SK-N-SH (cell line): ENCODE results near the gene ERICH3. TPM values are rescaled to one million over a fixed set of nuclear protein-coding genes. Genes with fewer than 3 reads are reported as not detected.

Source experiments
- CTCF ChIA-PET: fragments of 300-600, 350-600 bp; formaldehyde crosslinking; extraction: SDS; loops from one replicate; lab custom pipeline; 2021; lab: Yijun Ruan, JAX
- POLR2A ChIA-PET: fragments of 350-600 bp; sonication (Branson Sonifier 250); formaldehyde crosslinking; extraction: SDS; loops from one replicate; lab custom pipeline; 2020; ENCODE audit warnings: antibody characterized with exemption, inconsistent platforms; lab: Yijun Ruan, JAX
- DNase-seq: peaks from one replicate; pipeline ENCODE4 v3.0.0; 2012
- H2AFZ ChIP-seq: fragments of 200-600 bp; sonication (generic); 2 replicates; pipeline ENCODE4 v1.8.1; 2016; ENCODE audit warnings: antibody characterized with exemption, mild to moderate bottlenecking, low read depth
- H3F3A ChIP-seq: fragments of 200-600 bp; sonication (generic); replicated peaks from 2 replicates; pipeline ENCODE3; 2016; ENCODE audit warnings: antibody characterized with exemption, mild to moderate bottlenecking; ENCODE audit not compliant: insufficient read depth
- H3K27ac ChIP-seq, 2 experiments: fragments of 200-500 bp in 1 of 2; fragments of 200-600 bp in 1 of 2; sonication (Bioruptor generic) in 1 of 2; sonication (generic), shearing (Covaris generic) in 1 of 2; 2 replicates each; pipeline versions ENCODE4 v1.5.1 to v1.6.1; 2014 to 2016; ENCODE audit warnings: low read depth in 2 of 2, inconsistent platforms in 1 of 2, low read length in 1 of 2, mild to moderate bottlenecking in 1 of 2, mixed read lengths in 1 of 2
- H3K27me3 ChIP-seq: fragments of 200-600 bp; sonication (generic), shearing (Covaris generic); 2 replicates; pipeline ENCODE4 v1.6.1; 2016; ENCODE audit warnings: mixed run types; ENCODE audit not compliant: insufficient read depth
- H3K36me3 ChIP-seq, 2 experiments: fragments of 200-500 bp in 1 of 2; fragments of 200-600 bp in 1 of 2; sonication (Bioruptor generic) in 1 of 2; sonication (generic) in 1 of 2; replicated peaks in 1 of 2; 2 replicates each; pipeline versions ENCODE3 to v1.5.1; 2014 to 2016; ENCODE audit warnings: low read length in 1 of 2, mild to moderate bottlenecking in 1 of 2; ENCODE audit not compliant: insufficient read depth in 2 of 2, control insufficient read depth in 1 of 2
- H3K4me1 ChIP-seq, 2 experiments: fragments of 200-500 bp in 1 of 2; fragments of 200-600 bp in 1 of 2; sonication (Bioruptor generic) in 1 of 2; sonication (generic), shearing (Covaris generic) in 1 of 2; 2 replicates each; pipeline versions ENCODE4 v1.5.1 to v1.6.1; 2014 to 2016; ENCODE audit warnings: low read depth in 1 of 2, low read length in 1 of 2, mixed run types in 1 of 2; ENCODE audit not compliant: insufficient read depth in 2 of 2, control insufficient read depth in 1 of 2
- H3K4me2 ChIP-seq: fragments of 200-600 bp; sonication (generic), shearing (Covaris generic); 2 replicates; pipeline ENCODE4 v1.6.1; 2017; ENCODE audit warnings: mixed run types
- H3K4me3 ChIP-seq, 2 experiments: fragments of 200-500 bp in 1 of 2; fragments of 200-600 bp in 1 of 2; sonication (Bioruptor generic) in 1 of 2; sonication (generic), shearing (Covaris generic) in 1 of 2; 2 replicates each; pipeline versions ENCODE4 v1.5.1 to v1.8.1; 2014 to 2016; ENCODE audit warnings: low read depth in 2 of 2, inconsistent platforms in 1 of 2, low read length in 1 of 2, mild to moderate bottlenecking in 1 of 2, mixed read lengths in 1 of 2, moderate library complexity in 1 of 2
- H3K79me2 ChIP-seq: fragments of 200-600 bp; sonication (generic); 2 replicates; pipeline ENCODE4 v1.8.1; 2017; ENCODE audit warnings: mild to moderate bottlenecking; ENCODE audit not compliant: insufficient read depth
- H3K9ac ChIP-seq: fragments of 200-600 bp; sonication (generic); 2 replicates; pipeline ENCODE4 v1.6.1; 2017; ENCODE audit warnings: mixed run types
- H3K9me2 ChIP-seq: fragments of 200-600 bp; sonication (generic); 2 replicates; pipeline ENCODE4 v1.6.1; 2017; ENCODE audit warnings: mixed run types
- H3K9me3 ChIP-seq: fragments of 200-600 bp; sonication (generic); 2 replicates; pipeline ENCODE4 v1.6.1; 2017; ENCODE audit warnings: mixed run types, mild to moderate bottlenecking, moderate library complexity
- H4K20me1 ChIP-seq: fragments of 200-600 bp; sonication (generic); 2 replicates; pipeline ENCODE4 v1.6.1; 2017; ENCODE audit warnings: mild to moderate bottlenecking, mixed run types; ENCODE audit not compliant: insufficient read depth
- CHD2 ChIP-seq: fragments of 150-350 bp; IDR thresholded peaks from 2 replicates; pipeline ENCODE4 v1.6.1; 2018; ENCODE audit warnings: low read length; ENCODE audit not compliant: partially characterized antibody
- EP300 ChIP-seq, 2 experiments: IDR thresholded peaks; 2 replicates each; pipeline versions ENCODE4 v1.4.0 to v1.6.1; 2012; ENCODE audit warnings: borderline replicate concordance in 1 of 2, low read depth in 1 of 2, low read length in 1 of 2
- EZH2phosphoT487 ChIP-seq: fragments of 200-600 bp; sonication (generic); IDR thresholded peaks from 2 replicates; pipeline ENCODE4 v1.6.1; 2017; ENCODE audit warnings: low read depth, mixed run types, mild to moderate bottlenecking, antibody characterized with exemption, moderate library complexity, borderline replicate concordance
- FOXJ3 ChIP-seq: sonication (generic); formaldehyde crosslinking; IDR thresholded peaks from 2 replicates; pipeline ENCODE4 v1.5.1; 2020; ENCODE audit warnings: mild to moderate bottlenecking, missing genetic modification reagents
- MEF2A ChIP-seq: IDR thresholded peaks from 2 replicates; pipeline ENCODE4 v1.4.0; 2012; ENCODE audit warnings: low read depth, borderline replicate concordance
- RCOR1 ChIP-seq: fragments of 150-350 bp; IDR thresholded peaks from 2 replicates; pipeline ENCODE4 v1.6.1; 2017; ENCODE audit warnings: antibody characterized with exemption, low read length
- RXRA ChIP-seq: IDR thresholded peaks from 2 replicates; pipeline ENCODE4 v1.4.0; 2012; ENCODE audit warnings: low read depth, mild to moderate bottlenecking, borderline replicate concordance
- SMC3 ChIP-seq: IDR thresholded peaks from 2 replicates; pipeline ENCODE4 v1.6.1; 2012; ENCODE audit warnings: low read depth, low read length, improper control_type of control experiment
- TCF12 ChIP-seq: IDR thresholded peaks from 2 replicates; pipeline ENCODE4 v1.4.0; 2012
- WGBS: methylation state at CpG from one replicate; pipeline ENCODE4 v1.1.6; 2017; ENCODE audit warnings: low lambda C conversion rate; 5-methylcytosine and 5-hydroxymethylcytosine counted together
- polyA plus RNA-seq, 3 experiments: library from polyadenylated mRNA; depleted of rRNA; stranded (reverse); fragments of >200 nt; gene quantifications; 2 replicates each; pipeline ENCODE4 v1.2.3, GENCODE V29; 2012
- TF ChIP-seq, protein P1 (sequence below): IDR thresholded peaks from 2 replicates; pipeline ENCODE4 v1.6.1; 2012; ENCODE audit warnings: mild to moderate bottlenecking, low read depth, low read length, moderate library complexity

The ERICH3 gene
- polyA plus RNA-seq, 1 of the 3 experiments (the other 2 are of a cell fraction): not detected

DNA sequence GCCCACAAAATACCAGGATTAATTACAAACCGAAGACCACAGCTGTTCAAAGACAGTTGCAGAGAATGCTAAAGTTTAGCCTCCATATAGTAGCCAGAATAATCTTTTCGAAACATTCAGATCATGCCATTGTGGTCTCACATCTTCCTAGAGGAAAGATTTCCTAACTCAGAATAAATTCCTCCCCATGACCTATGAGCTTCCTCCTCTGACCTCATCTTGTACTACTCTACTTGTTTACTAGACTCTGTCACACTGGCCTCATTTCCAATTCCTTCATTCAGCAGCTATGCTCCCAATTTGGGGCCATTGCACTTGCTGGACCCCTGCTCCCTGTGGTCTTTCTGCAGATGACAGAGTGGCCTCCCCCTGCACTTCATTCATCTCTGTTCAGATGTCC is 89.4 kb downstream of the ERICH3 start:
- no peaks in the 10 kb centered on the region; the same call in 1 of the 2 replicates for H3K9me3 ChIP-seq
- no peaks in the 10 kb centered on the region; a peak in 1 of 4 replicates for H3K4me1 ChIP-seq
- H3K4me2 ChIP-seq: no peak overlapping the region
- no peaks in the 10 kb centered on the region for H3K79me2 ChIP-seq
- 47% methylated on average over 2 of the region's 2 CpGs for WGBS
- H3K4me3 ChIP-seq: no peak overlapping the region
- H2AFZ ChIP-seq: no peak overlapping the region
- DNase-seq: no peak
- no peaks in the 10 kb centered on the region for H3K27me3 ChIP-seq
- TF ChIP-seq CHD2 (no peak), RXRA (no peak), RCOR1 (no peak), SMC3 (no peak), EP300 (IDR thresholded peaks at IDR 0.05; ENCODE audit: borderline replicate concordance in 1 of 2, low read depth in 1 of 2, low read length in 1 of 2) (no peak), MEF2A (no peak)
- TF ChIP-seq, protein P1, sequence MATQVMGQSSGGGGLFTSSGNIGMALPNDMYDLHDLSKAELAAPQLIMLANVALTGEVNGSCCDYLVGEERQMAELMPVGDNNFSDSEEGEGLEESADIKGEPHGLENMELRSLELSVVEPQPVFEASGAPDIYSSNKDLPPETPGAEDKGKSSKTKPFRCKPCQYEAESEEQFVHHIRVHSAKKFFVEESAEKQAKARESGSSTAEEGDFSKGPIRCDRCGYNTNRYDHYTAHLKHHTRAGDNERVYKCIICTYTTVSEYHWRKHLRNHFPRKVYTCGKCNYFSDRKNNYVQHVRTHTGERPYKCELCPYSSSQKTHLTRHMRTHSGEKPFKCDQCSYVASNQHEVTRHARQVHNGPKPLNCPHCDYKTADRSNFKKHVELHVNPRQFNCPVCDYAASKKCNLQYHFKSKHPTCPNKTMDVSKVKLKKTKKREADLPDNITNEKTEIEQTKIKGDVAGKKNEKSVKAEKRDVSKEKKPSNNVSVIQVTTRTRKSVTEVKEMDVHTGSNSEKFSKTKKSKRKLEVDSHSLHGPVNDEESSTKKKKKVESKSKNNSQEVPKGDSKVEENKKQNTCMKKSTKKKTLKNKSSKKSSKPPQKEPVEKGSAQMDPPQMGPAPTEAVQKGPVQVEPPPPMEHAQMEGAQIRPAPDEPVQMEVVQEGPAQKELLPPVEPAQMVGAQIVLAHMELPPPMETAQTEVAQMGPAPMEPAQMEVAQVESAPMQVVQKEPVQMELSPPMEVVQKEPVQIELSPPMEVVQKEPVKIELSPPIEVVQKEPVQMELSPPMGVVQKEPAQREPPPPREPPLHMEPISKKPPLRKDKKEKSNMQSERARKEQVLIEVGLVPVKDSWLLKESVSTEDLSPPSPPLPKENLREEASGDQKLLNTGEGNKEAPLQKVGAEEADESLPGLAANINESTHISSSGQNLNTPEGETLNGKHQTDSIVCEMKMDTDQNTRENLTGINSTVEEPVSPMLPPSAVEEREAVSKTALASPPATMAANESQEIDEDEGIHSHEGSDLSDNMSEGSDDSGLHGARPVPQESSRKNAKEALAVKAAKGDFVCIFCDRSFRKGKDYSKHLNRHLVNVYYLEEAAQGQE: no peak
- H3K9me2 ChIP-seq: no peaks in the 10 kb centered on the region
- H3F3A ChIP-seq: no peaks in the 10 kb centered on the region
- ChIA-PET CTCF (no interaction called here), POLR2A (no interaction called here)
- H4K20me1 ChIP-seq: no peaks in the 10 kb centered on the region
- H3K36me3 ChIP-seq: no peaks in the 10 kb centered on the region
- no peak overlapping the region for H3K9ac ChIP-seq
- no peak overlapping the region for H3K27ac ChIP-seq

DNA sequence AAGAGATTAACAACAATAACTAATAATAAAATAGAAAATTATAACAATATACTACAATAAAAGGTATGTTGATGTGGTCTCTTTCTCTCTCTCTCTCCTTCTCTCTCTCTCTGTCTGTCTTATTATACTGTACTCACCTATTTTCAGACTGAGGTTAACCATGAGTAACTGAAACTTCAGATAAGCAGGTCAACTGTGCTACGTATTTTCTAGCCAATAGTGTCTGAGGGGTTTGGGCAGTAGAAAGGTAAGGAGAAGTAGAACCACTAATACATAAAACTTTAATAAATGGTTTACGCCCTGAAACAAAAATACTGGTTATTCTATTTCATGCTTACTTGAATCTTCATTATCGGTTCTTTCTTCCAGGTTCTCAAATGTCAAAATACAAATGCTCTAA is 90.2 kb downstream of the ERICH3 start:
- Histone ChIP-seq H3K27me3 (no peaks in the 10 kb centered on the region), H4K20me1 (no peaks in the 10 kb centered on the region), H3K27ac (no peak overlapping the region), H3K4me2 (no peak overlapping the region), H3K9me2 (no peaks in the 10 kb centered on the region), H3F3A (no peaks in the 10 kb centered on the region), H3K9ac (no peak overlapping the region), H3K79me2 (no peaks in the 10 kb centered on the region), H3K36me3 (no peaks in the 10 kb centered on the region), H3K4me3 (no peak overlapping the region), H3K4me1 (no peaks in the 10 kb centered on the region; a peak in 1 of 4 replicates), H2AFZ (no peak overlapping the region), H3K9me3 (no peaks in the 10 kb centered on the region; the same call in 1 of the 2 replicates)
- 68% methylated on average over 3 of the region's 3 CpGs for WGBS
- no peak for TF ChIP-seq FOXJ3
- no peak for TF ChIP-seq TCF12
- no peak for TF ChIP-seq EZH2phosphoT487
- ChIA-PET POLR2A (no interaction called here), CTCF (no interaction called here)
- no peak for DNase-seq
